ENCODE data around the gene TBCCD1. TPM values are rescaled to one million over a fixed set of nuclear protein-coding genes. Genes with fewer than 3 reads are reported as not detected.
A peak's percentile ranks its signal among the peaks of the same experiment; 100 is the strongest.

The TBCCD1 gene
- total and polyA plus RNA-seq, 11 donors, result 2.9 to 10.3 (median 7.6) TPM

DNA sequence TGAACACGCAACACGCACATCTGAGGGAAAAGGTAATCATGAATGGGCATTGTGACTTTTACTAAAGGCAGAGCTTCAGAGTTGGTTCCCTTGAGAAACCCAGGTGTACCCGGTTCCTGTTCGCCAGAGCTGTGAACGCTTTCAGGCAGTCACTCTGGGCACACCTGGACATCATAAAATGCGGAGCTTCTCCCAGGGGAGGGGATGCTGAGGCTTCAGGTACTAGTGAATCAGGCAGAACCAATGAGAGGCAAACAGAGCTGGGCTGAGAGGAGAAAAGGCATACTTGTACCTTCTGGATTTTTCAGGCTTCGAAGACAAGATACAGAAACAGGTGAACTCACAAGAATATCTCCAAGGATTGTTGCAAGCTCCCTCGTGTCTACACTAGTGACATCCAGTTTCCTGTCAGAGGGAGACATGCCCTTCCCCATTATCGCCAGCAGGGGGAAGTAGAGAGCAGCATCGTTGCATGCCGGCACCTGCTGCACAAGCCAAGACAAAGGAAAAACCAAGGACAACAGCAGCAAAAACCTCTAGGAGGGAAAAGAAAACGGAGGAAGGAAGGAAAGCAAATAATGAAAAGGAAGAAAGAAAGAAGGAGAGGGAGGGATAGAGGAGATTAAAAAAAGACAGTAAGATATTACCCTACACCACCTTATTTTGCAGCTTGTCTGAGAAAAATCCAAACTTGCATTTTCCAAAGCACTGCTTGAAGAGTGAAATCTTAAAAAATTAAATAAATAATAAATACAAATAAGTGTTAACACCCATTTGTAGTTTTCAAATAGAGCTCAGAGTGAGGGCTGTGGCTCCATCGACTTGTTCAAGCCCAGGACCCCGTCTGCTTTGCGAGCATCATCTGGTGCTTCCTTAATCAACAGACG, 47.7 kb upstream of the TBCCD1 start:
- Histone ChIP-seq H3K4me3 (no peak overlapping the region), H3K4me1 (peaks cover 0 to 19% (median 4%) of the 10 kb centered on the region in 12 donors), H3K36me3 (no peaks in the 10 kb centered on the region), H3K27ac (no peak overlapping the region), H3K27me3 (peaks cover 0 to 44% (median 0%) of the 10 kb centered on the region in 9 donors), H3K9me3 (no peaks in the 10 kb centered on the region)
- DNase-seq (peak; percentile 49 to 77 (median 61)), ATAC-seq (peak in 3 of 4 donors; percentile 74 to 77 (median 75))
- intact Hi-C loops (cut with DNase I), result loop anchor here (1.0 to 10.0 kb wide), 11 partner anchors 137 to 1100 kb away; no protein-coding TSS in a partner anchor
- TF ChIP-seq, protein P1, sequence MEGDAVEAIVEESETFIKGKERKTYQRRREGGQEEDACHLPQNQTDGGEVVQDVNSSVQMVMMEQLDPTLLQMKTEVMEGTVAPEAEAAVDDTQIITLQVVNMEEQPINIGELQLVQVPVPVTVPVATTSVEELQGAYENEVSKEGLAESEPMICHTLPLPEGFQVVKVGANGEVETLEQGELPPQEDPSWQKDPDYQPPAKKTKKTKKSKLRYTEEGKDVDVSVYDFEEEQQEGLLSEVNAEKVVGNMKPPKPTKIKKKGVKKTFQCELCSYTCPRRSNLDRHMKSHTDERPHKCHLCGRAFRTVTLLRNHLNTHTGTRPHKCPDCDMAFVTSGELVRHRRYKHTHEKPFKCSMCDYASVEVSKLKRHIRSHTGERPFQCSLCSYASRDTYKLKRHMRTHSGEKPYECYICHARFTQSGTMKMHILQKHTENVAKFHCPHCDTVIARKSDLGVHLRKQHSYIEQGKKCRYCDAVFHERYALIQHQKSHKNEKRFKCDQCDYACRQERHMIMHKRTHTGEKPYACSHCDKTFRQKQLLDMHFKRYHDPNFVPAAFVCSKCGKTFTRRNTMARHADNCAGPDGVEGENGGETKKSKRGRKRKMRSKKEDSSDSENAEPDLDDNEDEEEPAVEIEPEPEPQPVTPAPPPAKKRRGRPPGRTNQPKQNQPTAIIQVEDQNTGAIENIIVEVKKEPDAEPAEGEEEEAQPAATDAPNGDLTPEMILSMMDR (IDR thresholded peaks at IDR 0.05), result peak; percentile 94 to 99 (median 98)
- no peak for TF ChIP-seq POLR2A (IDR thresholded peaks at IDR 0.05)
- 30 to 35% (median 31%) methylated on average over 16 of the region's 16 CpGs for WGBS, 4 donors

- H3K9me3 ChIP-seq, result no peaks in the 10 kb centered on the region
- H3K27me3 ChIP-seq, result peaks cover 0 to 44% (median 0%) of the 10 kb centered on the region in 9 donors
- H3K36me3 ChIP-seq, result no peaks in the 10 kb centered on the region
- intact Hi-C loops (cut with DNase I), result loop anchor here (2.0 to 10.0 kb wide), 7 partner anchors 138 to 1101 kb away; no protein-coding TSS in a partner anchor
- WGBS, 4 donors, result 28 to 56% (median 49%) methylated on average over 6 of the region's 6 CpGs
- ATAC-seq, result no peak
- H3K27ac ChIP-seq, result no peak overlapping the region
- H3K4me1 ChIP-seq, result peaks cover 0 to 19% (median 4%) of the 10 kb centered on the region in 12 donors
- no peak overlapping the region for H3K4me3 ChIP-seq
- no peak for TF ChIP-seq POLR2A (IDR thresholded peaks at IDR 0.05)
- TF ChIP-seq, protein P1 (IDR thresholded peaks at IDR 0.05), result no peak
- no peak for DNase-seq
Observed at GRCh38 chr3:186614266-186614596, 47.1 kb upstream of the TBCCD1 start.

- no peak for TF ChIP-seq POLR2A (IDR thresholded peaks at IDR 0.05)
- TF ChIP-seq, protein P1 (IDR thresholded peaks at IDR 0.05), result no peak
- Histone ChIP-seq H3K27me3 (peaks cover 0 to 44% (median 0%) of the 10 kb centered on the region in 9 donors), H3K4me1 (peaks cover 0 to 19% (median 4%) of the 10 kb centered on the region in 12 donors), H3K27ac (no peak overlapping the region), H3K36me3 (no peaks in the 10 kb centered on the region), H3K9me3 (no peaks in the 10 kb centered on the region), H3K4me3 (no peak overlapping the region)
- ATAC-seq (no peak), DNase-seq (no peak)
- intact Hi-C loops (cut with DNase I), result loop anchor here (2.0 to 10.0 kb wide), 7 partner anchors 139 to 1101 kb away; no protein-coding TSS in a partner anchor
- 48 to 58% (median 51%) methylated on average over 4 of the region's 4 CpGs for WGBS, 4 donors
Observed at GRCh38 chr3:186613637-186614265, 46.6 kb upstream of the TBCCD1 start.

Data from heart left ventricle (tissue), 16 donors.